CD4-positive, alpha-beta T cell (primary cell): Measurements from ENCODE around the gene ATXN1. TPM values are rescaled to one million over a fixed set of nuclear protein-coding genes. Genes with fewer than 3 reads are reported as not detected.

Experiments used
- ATAC-seq: fragments of 200-7000 bp; cut with Tn5 transposase; one replicate; pipeline ENCODE4 v1.10.0; 2022; ENCODE audit warnings: mild to moderate bottlenecking; ENCODE audit not compliant: poor library complexity
- CTCF ChIA-PET: fragments of 350-600 bp; sonication (Branson Sonifier 250); formaldehyde crosslinking; loops from one replicate; lab custom pipeline; 2021; ENCODE audit warnings: antibody characterized with exemption, inconsistent platforms; lab: Charles Lee
- POLR2A ChIA-PET: fragments of 350-600 bp; sonication (Branson Sonifier 250); formaldehyde crosslinking; loops from one replicate; lab custom pipeline; 2021; ENCODE audit warnings: antibody characterized with exemption, inconsistent platforms; lab: Charles Lee
- DNase-seq, 14 experiments: peaks; one replicate each; pipeline ENCODE4 v3.0.0-alpha.2; 2013 to 2020; ENCODE audit warnings: mixed read lengths in 2 of 14
- H3K27ac ChIP-seq, 2 donors: one replicate each; pipeline versions ENCODE4 v1.5.1 to v1.7.0; 2013; ENCODE audit warnings: low read length in 2 of 2, low read depth in 1 of 2, mild to moderate bottlenecking in 1 of 2
- H3K27me3 ChIP-seq, 2 experiments: 1 replicate in 1 of 2; 2 replicates in 1 of 2; pipeline versions ENCODE4 v1.6.1 to v1.7.0; 2013; ENCODE audit warnings: low read length in 2 of 2, control low read depth in 1 of 2, mild to moderate bottlenecking in 1 of 2, moderate library complexity in 1 of 2; ENCODE audit not compliant: insufficient read depth in 2 of 2, control insufficient read depth in 1 of 2
- H3K36me3 ChIP-seq: one replicate; pipeline ENCODE4 v1.6.1; 2013; ENCODE audit warnings: low read length, control low read depth; ENCODE audit not compliant: insufficient read depth
- H3K4me1 ChIP-seq: one replicate; pipeline ENCODE4 v1.6.1; 2013; ENCODE audit warnings: low read length, control low read depth; ENCODE audit not compliant: insufficient read depth
- H3K4me3 ChIP-seq: one replicate; pipeline ENCODE4 v1.5.1; 2013; ENCODE audit warnings: mild to moderate bottlenecking, low read length, moderate library complexity
- H3K9me3 ChIP-seq, 2 experiments: 1 replicate in 1 of 2; 2 replicates in 1 of 2; pipeline versions ENCODE4 v1.6.1 to v1.7.0; 2013; ENCODE audit warnings: low read length in 2 of 2, mild to moderate bottlenecking in 2 of 2, control low read depth in 1 of 2, moderate library complexity in 1 of 2; ENCODE audit not compliant: control insufficient read depth in 1 of 2, insufficient read depth in 1 of 2
- H3K27ac Mint-ChIP-seq: one replicate; pipeline ENCODE4 v1.8.0; 2020; ENCODE audit warnings: mixed read lengths
- H3K27me3 Mint-ChIP-seq: one replicate; pipeline ENCODE4 v1.8.0; 2021; ENCODE audit warnings: mixed read lengths
- H3K36me3 Mint-ChIP-seq: one replicate; pipeline ENCODE4 v1.8.0; 2021; ENCODE audit warnings: low read depth, mixed read lengths
- H3K4me1 Mint-ChIP-seq: one replicate; pipeline ENCODE4 v1.8.0; 2021; ENCODE audit warnings: low read depth, mixed read lengths
- H3K4me3 Mint-ChIP-seq: one replicate; pipeline ENCODE4 v1.8.0; 2020; ENCODE audit warnings: mild to moderate bottlenecking, mixed read lengths
- H3K9me3 Mint-ChIP-seq: one replicate; pipeline ENCODE4 v1.8.0; 2020; ENCODE audit warnings: mixed read lengths
- intact Hi-C, 2 experiments: fragments of 100-400 bp; cut with DNase I in 1 of 2; cut with micrococcal nuclease in 1 of 2; formaldehyde crosslinking; loops; one replicate each; pipeline versions ENCODE4 v1.15.1 to v1.9.0; 2023 to 2025; cut with DNase I, micrococcal nuclease
- total RNA-seq, 174 experiments: library from RNA in 2 of 174; stranded (reverse) in 2 of 174; gene quantifications; one replicate each; pipeline ENCODE4 v1.2.3 and lab custom pipeline; 2021 to 2026
- TF ChIP-seq, protein P1 (sequence below): fragments of 200-600 bp; IDR thresholded peaks from one replicate; pipeline ENCODE4 v1.8.0; 2022; ENCODE audit warnings: antibody characterized with exemption, mild to moderate bottlenecking

ATXN1 gene
- total RNA-seq, 2 experiments from 2014 or later, result 74.2 to 76.7 TPM

DNA sequence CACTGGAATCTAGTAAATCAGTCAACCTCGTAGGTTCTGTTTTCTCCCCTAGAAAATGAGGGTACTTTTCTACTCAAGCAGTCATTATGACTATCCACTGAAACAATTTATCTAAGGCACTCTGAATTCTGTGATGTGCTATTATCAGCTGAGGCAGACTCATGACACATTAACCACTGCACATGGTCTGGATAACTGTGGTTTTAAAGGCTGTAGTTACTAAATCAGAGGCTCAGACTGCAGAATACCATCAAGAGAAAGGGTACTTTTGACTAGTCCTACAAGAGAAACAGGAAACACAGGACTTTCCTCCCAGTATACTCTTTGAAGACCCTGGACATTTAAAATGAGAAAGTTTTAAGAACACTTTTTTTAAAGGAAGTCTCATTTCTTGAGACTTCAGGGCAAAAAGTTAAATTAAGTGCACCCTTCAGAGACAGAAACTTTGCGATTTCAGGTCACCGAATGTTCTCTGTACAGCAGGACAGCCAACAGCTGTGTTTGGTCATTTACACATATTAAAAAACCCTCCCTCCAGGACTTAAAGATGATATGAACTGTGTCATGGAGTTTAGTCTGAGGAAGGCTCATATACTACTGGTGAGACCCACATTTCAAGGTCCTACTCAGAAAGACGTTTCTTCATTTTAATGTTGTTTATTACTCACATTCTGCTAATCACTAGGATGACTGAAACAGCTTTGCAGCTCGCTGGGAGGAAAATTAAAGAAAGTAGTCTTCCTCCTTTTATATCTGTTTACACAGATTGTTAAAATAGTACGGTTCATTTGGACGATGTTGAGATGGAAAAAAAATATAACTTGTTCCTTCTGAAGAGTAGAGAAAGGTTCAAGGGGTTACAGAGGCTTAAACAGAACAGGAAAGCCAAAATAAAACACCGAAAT lies 19.9 kb downstream of the ATXN1 start:
- Histone ChIP-seq H3K4me1 (peaks cover 12% of the 10 kb centered on the region), H3K27me3 (no peaks in the 10 kb centered on the region), H3K36me3 (peaks cover 19% of the 10 kb centered on the region), H3K4me3 (no peak overlapping the region), H3K27ac (no peak overlapping the region), H3K9me3 (no peaks in the 10 kb centered on the region)
- DNase-seq, result peak in 2 of 14 experiments; percentile 35 to 47
- peaks cover 15% of the 10 kb centered on the region for H3K36me3 Mint-ChIP-seq
- H3K9me3 Mint-ChIP-seq, result no peaks in the 10 kb centered on the region
- intact Hi-C loops, result no loop called here
- H3K27ac Mint-ChIP-seq, result peak overlapping the region; percentile 2
- TF ChIP-seq, protein P1, sequence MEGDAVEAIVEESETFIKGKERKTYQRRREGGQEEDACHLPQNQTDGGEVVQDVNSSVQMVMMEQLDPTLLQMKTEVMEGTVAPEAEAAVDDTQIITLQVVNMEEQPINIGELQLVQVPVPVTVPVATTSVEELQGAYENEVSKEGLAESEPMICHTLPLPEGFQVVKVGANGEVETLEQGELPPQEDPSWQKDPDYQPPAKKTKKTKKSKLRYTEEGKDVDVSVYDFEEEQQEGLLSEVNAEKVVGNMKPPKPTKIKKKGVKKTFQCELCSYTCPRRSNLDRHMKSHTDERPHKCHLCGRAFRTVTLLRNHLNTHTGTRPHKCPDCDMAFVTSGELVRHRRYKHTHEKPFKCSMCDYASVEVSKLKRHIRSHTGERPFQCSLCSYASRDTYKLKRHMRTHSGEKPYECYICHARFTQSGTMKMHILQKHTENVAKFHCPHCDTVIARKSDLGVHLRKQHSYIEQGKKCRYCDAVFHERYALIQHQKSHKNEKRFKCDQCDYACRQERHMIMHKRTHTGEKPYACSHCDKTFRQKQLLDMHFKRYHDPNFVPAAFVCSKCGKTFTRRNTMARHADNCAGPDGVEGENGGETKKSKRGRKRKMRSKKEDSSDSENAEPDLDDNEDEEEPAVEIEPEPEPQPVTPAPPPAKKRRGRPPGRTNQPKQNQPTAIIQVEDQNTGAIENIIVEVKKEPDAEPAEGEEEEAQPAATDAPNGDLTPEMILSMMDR, result no peak
- H3K4me3 Mint-ChIP-seq, result no peak overlapping the region
- POLR2A ChIA-PET, result interaction anchor here (1.1 to 3.8 kb wide), 2 partner anchors 15 to 21 kb away, joined by 3 to 23 read pairs; partner anchors contain the start of gene ATXN1
- ATAC-seq, result peak; percentile 54
- H3K27me3 Mint-ChIP-seq, result no peaks in the 10 kb centered on the region
- CTCF ChIA-PET, result interaction anchor here (1.1 to 1.3 kb wide), 4 partner anchors 17 to 338 kb away, joined by 3 to 5 read pairs (median 3); no protein-coding TSS in a partner anchor
- H3K4me1 Mint-ChIP-seq, result peaks cover 83% of the 10 kb centered on the region

DNA sequence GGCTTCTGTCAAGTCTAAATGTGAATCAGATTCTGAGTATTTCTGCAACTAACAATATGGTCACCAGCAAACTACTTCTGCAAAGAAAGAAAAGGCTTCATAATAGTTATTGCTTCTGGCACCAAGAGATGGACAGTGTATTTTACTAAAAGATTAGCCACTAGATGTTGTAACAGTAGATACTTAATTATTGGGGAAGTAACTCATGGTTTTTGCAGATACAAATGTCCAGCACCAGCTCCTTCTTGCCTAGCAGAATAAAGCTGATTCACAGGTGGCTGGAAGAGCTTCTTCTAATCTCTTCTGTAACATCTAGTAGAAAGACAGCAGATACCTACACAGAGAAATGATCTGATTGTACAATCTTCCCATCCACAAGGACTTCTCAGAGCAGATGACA lies 21.2 kb downstream of the ATXN1 start:
- Histone ChIP-seq H3K9me3 (no peaks in the 10 kb centered on the region), H3K4me1 (peaks cover 12% of the 10 kb centered on the region), H3K27ac (no peak overlapping the region), H3K36me3 (peaks cover 19% of the 10 kb centered on the region), H3K27me3 (no peaks in the 10 kb centered on the region), H3K4me3 (no peak overlapping the region)
- no peak overlapping the region for H3K27ac Mint-ChIP-seq
- peaks cover 72% of the 10 kb centered on the region for H3K4me1 Mint-ChIP-seq
- no peak overlapping the region for H3K4me3 Mint-ChIP-seq
- intact Hi-C loops, result no loop called here
- TF ChIP-seq, protein P1, result no peak
- no peaks in the 10 kb centered on the region for H3K9me3 Mint-ChIP-seq
- POLR2A ChIA-PET, result interaction anchor here (1.1 to 3.8 kb wide), 2 partner anchors 17 to 22 kb away, joined by 3 to 23 read pairs; partner anchors contain the start of gene ATXN1
- no peak for DNase-seq
- peaks cover 19% of the 10 kb centered on the region for H3K36me3 Mint-ChIP-seq
- ATAC-seq, result no peak
- no peaks in the 10 kb centered on the region for H3K27me3 Mint-ChIP-seq
- CTCF ChIA-PET, result interaction anchor here (1.1 to 1.7 kb wide), 6 partner anchors 10 to 336 kb away, joined by 3 to 5 read pairs (median 4); no protein-coding TSS in a partner anchor

DNA sequence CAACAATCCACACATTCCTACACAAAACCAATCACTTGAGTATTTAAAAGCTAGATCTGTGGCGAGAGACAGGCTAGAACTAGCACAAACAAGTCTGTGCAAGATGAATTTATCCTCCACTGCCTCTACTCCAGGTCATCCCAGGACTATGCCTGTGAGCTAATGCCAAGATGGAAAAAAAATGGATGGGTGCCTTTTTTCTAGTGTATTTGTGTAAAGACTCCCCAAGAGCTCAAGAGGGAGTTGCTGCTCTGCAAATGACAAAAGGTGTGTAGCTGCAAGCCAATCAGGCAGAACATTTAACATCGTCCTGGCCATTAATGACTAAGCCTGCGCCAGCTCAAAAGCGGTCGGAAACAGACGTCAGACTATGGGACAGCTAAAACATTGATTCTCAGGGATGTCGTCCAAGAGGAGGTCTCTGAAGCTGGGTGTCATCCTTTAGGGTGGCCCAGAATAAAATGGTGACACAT lies 21.9 kb downstream of the ATXN1 start:
- ChIA-PET CTCF (interaction anchor here (1.0 to 1.7 kb wide), 5 partner anchors 8 to 226 kb away, joined by 3 to 5 read pairs (median 4); no protein-coding TSS in a partner anchor), POLR2A (interaction anchor here (0.9 to 3.8 kb wide), 3 partner anchors 10 to 23 kb away, joined by 3 to 23 read pairs (median 5); partner anchors contain the start of gene ATXN1)
- Histone ChIP-seq H3K9me3 (no peaks in the 10 kb centered on the region), H3K4me1 (peaks cover 10% of the 10 kb centered on the region), H3K4me3 (no peak overlapping the region), H3K27me3 (no peaks in the 10 kb centered on the region), H3K27ac (no peak overlapping the region), H3K36me3 (peaks cover 19% of the 10 kb centered on the region)
- Mint-ChIP-seq H3K4me3 (no peak overlapping the region), H3K27ac (no peak overlapping the region), H3K9me3 (no peaks in the 10 kb centered on the region), H3K4me1 (peaks cover 65% of the 10 kb centered on the region), H3K36me3 (peaks cover 19% of the 10 kb centered on the region), H3K27me3 (no peaks in the 10 kb centered on the region)
- intact Hi-C loops, result loop anchor here (2.0 to 10.0 kb wide), 3 partner anchors 19 to 225 kb away; no protein-coding TSS in a partner anchor
- no peak for ATAC-seq
- TF ChIP-seq, protein P1, result peak; percentile 39
- DNase-seq, result peak in 1 of 14 experiments; percentile 41
